ENCODE results near the gene STK32B.

Gene STK32B

GRCh38 chr4:5462896-5463295 is 411.6 kb downstream of the STK32B start:
- no peak for DNase-seq (ENCODE audit: extremely low spot score)
- ChIA-PET POLR2A (no interaction called here), CTCF (no interaction called here)
- no peak for TF ChIP-seq CTCF (IDR thresholded peaks at IDR 0.05; ENCODE audit: control extremely low read depth, extremely low read depth, low read depth, missing control alignments)

- ChIA-PET POLR2A (no interaction called here), CTCF (no interaction called here)
- TF ChIP-seq CTCF (IDR thresholded peaks at IDR 0.05; ENCODE audit: control extremely low read depth, extremely low read depth, low read depth, missing control alignments), result no peak
- DNase-seq (ENCODE audit: extremely low spot score), result no peak
Observed at GRCh38 chr4:5463361-5463760, 412.1 kb downstream of the STK32B start.

- POLR2A ChIA-PET, result no interaction called here
- CTCF ChIA-PET, result no interaction called here
Observed at GRCh38 chr4:5463936-5464650, 412.8 kb downstream of the STK32B start.

GRCh38 chr4:5465529-5465928 is 414.2 kb downstream of the STK32B start:
- TF ChIP-seq CTCF (IDR thresholded peaks at IDR 0.05; ENCODE audit: control extremely low read depth, extremely low read depth, low read depth, missing control alignments), result no peak
- ChIA-PET CTCF (no interaction called here), POLR2A (no interaction called here)
- no peak for DNase-seq (ENCODE audit: extremely low spot score)

More at GRCh38 chr4:5463936-5464650, 412.8 kb downstream of the STK32B start:
- no peak for TF ChIP-seq CTCF (IDR thresholded peaks at IDR 0.05; ENCODE audit: control extremely low read depth, extremely low read depth, low read depth, missing control alignments)
- DNase-seq (ENCODE audit: extremely low spot score), result no peak

GRCh38 chr4:5465956-5466355 is 414.7 kb downstream of the STK32B start:
- CTCF ChIA-PET, result no interaction called here
- DNase-seq (ENCODE audit: extremely low spot score), result no peak
- POLR2A ChIA-PET, result no interaction called here
- TF ChIP-seq CTCF (IDR thresholded peaks at IDR 0.05; ENCODE audit: control extremely low read depth, extremely low read depth, low read depth, missing control alignments), result no peak

GRCh38 chr4:5467111-5467510 is 415.8 kb downstream of the STK32B start:
- no peak for DNase-seq (ENCODE audit: extremely low spot score)
- ChIA-PET POLR2A (no interaction called here), CTCF (no interaction called here)
- no peak for TF ChIP-seq CTCF (IDR thresholded peaks at IDR 0.05; ENCODE audit: control extremely low read depth, extremely low read depth, low read depth, missing control alignments)

Measured in GM10248 (cell line).